GM21529 (cell line): ENCODE measurements around the gene MYO1E.

ENCODE experiments used
- ATAC-seq: cut with Tn5 transposase; IDR thresholded peaks from one replicate; pipeline ENCODE4 v1.9.1; 2021; ENCODE audit not compliant: unreplicated experiment

Gene MYO1E

DNA sequence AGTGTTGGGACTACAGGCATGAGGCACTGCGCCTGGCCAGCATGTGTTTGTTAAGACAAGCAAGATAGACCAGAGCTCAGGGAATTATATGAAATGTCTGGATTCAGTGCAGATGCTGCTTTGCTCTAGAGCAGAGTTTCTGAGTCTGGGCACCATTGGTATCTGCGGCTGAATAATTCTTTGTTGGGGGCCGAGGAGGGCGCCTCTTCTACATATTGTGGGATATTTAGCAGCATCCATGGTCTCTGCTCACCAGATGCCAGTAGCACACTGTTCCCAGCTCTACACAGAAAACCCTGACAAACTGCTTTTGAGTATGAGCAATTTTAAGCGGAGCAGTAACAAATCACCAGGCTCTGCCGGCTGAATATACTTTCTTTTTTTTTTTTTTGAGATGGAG, 169.7 kb downstream of the MYO1E start:
- no peak for ATAC-seq

- no peak for ATAC-seq
Measured at GRCh38 chr15:59200560-59200959, 172.1 kb downstream of the MYO1E start.

DNA sequence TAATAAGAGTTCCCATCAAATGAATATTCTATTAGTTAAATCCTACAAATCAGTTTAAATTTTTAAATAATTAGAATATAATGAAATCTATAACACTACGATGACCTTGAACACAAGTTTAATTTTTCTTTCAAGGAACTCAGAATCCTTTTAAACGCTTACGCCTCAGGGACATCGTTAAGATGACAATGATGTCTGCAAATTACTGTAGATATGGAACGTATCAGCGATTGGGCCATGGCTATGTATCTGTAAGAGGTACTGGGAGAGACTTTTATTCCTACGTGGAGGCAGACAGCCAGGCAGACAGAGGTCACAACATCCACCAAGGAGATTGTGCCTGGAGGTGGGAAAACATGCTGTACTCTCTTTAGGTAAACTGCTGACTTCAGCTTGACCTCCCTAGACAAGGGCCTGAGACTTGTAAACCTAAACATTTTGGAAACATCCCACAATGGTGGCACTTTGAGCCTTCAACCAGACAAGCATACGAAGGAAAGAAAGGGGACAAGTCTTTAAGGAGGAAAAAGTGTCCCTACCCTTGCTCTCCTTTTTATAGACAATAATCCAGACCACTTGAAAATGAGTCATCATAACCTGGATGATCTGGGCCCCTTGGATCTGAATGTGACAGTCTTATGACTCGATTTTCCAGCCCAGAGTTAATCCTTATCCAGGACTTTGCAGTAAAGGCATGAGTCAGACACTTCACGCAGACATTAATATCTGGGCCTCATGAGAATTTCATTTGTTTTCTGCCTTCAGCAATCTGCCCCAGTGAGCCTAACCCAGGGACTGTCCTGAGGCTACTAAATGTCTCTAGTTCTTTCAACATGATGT, 172.8 kb downstream of the MYO1E start:
- no peak for ATAC-seq

DNA sequence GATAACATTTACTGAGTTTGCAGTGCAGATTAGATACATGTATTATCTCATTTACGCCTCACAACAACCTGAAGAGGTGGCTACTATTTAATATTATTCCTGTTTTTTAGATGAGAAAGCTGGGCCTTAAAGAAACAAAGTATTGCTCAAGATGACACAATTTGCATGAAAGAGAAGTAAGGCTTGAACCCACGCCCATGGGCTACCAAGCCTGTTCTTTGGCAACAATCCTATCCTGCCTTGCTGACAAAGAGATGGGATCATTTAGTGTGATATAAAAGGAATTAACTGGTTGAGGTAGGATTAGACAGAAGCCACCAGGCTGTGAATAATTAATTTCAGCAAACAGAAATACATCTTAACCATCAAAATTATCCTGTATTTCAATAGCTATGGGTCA, 175.2 kb downstream of the MYO1E start:
- no peak for ATAC-seq

DNA sequence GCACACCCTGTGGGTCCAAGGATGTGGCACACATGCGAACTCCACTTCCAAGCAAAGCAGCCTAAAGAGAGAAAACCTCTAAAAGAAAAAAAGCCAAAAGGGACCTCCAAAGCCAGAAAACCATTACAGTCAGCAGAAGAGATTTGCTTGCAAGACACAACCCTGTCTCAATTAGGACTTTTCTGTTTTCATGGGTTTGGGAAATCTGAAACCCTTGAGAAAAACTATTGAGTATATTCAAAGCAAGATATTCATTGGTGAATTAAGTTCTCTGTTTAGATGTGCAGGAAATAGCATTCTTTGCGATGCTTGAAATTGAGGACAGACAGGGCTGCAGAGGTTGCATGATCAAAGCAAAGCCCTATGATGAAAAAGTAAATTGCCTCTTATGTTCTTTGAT, 176.3 kb downstream of the MYO1E start:
- no peak for ATAC-seq

GRCh38 chr15:59194639-59195325, 177.9 kb downstream of the MYO1E start:
- no peak for ATAC-seq

- no peak for ATAC-seq
Measured at GRCh38 chr15:59191855-59192237, 180.8 kb downstream of the MYO1E start.

- no peak for ATAC-seq
Measured at GRCh38 chr15:59190291-59190690, 182.4 kb downstream of the MYO1E start.

- no peak for ATAC-seq
Measured at GRCh38 chr15:59189241-59189640, 183.4 kb downstream of the MYO1E start.

DNA sequence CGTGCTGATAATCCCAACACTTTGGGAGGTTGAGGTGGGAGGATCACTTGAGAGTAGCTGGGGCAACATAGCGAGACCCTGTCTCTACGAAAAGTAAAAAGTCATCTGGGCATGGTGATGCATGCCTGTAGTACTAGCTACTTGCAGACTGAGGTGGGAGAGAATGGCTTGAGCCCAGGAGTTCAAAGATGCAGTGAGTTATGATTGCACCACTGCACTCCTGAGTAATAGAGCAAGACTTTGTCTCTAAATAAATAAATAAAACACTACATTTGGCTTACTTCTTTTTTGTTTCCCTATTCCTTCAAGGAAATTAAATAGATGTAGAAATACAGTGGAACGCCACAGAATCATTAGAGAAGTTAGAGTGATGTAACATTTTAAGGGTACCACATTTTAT, 186.2 kb downstream of the MYO1E start:
- ATAC-seq = no peak

- ATAC-seq = no peak
Measured at GRCh38 chr15:59185725-59186124, 186.9 kb downstream of the MYO1E start.

DNA sequence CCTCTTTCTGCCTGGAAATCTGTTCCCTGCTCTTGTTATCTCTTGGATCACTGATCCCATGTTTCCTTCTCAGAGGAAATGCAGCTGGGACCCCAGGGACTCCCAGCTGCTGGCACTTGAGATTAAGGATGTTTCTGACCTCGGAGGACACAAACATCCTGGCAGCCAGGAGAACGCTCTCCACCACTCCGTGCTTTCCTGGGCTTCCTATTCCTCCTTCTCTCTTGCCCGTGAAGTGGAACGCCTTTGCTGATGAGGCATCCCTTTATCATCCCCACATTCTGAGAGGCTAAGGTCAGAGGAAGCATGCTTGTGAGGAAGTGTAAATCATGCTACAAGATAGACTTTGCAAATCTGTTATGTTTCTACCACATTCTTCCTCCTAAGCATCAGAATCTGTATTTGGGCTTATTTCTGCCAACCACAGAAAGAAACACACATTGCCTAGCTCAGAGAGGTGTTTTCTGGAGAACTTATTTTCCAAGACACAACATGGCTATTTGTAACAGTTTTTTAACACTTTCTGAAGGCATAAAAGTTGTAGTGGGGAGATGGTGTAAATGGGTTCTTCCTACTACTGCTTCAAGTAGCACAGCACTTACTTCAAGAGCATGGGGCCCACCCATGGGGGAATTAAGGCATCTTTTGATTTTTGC, 191.6 kb downstream of the MYO1E start:
- ATAC-seq = no peak

GRCh38 chr15:59179717-59180116, 193.0 kb downstream of the MYO1E start:
- ATAC-seq = no peak

DNA sequence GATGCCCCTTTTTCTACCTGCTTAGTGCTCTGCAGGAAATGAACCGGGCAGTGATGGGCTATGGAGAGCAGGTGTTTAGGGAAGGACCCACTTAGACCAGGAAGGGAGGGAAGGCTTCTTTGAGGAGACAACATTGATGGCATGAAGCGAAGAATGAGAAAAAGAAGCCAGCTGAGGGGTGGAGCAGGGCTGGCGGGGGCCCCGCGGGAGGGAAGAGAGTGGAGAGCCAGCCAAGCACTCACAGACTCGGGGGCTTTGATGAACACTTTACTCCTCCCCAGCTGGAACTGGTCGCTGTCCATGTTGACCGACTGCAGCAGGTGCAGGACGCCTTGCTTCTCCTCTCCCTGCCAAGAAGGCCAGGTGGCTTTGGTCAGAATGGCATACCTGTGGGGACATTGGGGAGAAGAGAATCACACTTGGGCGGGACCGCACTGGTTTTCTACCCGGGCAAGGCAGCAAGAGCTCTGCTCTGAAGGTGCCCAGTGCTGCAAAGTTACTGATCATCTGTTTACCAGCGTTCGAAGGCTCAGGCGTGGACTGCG, 194.4 kb downstream of the MYO1E start:
- ATAC-seq = no peak

DNA sequence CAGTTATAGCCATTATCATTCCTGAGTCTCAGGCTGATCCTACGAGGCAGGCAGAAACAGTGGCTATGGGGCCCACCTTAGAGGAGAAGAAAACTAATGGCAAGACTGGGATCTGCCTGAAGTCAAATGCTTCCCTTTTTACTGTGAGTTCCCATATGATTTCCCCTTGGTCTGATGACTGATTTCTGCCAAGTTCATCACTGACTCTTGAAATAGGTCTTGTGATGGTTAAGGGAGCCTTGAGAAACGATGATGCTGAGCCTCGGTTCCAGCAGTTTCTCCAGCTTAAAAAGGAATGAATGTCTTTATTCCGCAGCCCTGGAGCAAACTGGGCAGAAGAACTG, 195.4 kb downstream of the MYO1E start:
- no peak for ATAC-seq

- no peak for ATAC-seq
Measured at GRCh38 chr15:59176653-59177316, 195.9 kb downstream of the MYO1E start.

GRCh38 chr15:59174835-59175831, 197.5 kb downstream of the MYO1E start:
- ATAC-seq = peak; percentile 74

- ATAC-seq = no peak
Measured at GRCh38 chr15:59174151-59174834, 198.4 kb downstream of the MYO1E start.

GRCh38 chr15:59173194-59173593, 199.5 kb downstream of the MYO1E start:
- no peak for ATAC-seq
